GM18519 (cell line): Measurements from ENCODE around the gene ACTN1.
"Not testable (repeated sequence)": the region's sequence is repeated elsewhere in the genome, so short reads cannot be mapped to it uniquely, and the experiment has no call there.

Experiments used
- ATAC-seq: cut with Tn5 transposase; IDR thresholded peaks from one replicate; pipeline ENCODE4 v1.9.1; 2021; ENCODE audit warnings: mild to moderate bottlenecking, moderate library complexity; ENCODE audit not compliant: unreplicated experiment, low FRiP score

The ACTN1 gene

DNA sequence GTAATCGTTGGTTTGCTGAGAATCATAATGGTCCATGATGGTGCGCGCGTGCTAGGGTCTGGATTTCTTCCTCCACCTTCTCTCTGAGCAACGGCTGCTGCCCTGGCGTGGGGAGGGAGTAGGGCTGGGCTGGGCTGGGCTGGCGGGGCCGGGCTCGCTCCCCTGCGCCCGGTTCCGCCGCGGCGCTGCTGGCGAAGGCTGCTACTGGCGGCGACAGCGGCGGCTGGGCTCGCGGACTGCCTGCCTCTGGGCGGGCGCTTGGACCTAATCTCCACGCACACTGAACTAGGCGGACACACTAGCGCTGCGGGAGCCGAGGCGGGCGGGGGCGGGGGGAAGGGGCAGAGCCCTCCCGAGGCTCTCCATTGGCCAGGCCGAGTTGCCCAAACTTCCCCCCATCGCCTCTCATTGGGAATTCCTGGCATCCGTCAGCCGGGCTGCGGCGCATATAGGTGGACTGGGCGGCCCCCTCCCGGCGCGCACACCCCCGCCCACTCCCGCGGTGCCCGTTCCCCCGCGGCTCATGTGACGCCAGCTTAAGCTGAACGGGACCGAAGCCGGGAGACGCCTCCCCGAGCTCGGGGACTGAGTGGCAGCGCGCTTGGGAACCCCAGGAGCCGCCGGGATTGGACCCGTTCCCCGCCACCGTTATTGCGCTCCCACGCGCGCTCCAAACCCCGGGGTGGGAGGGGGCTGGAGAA is at the start of gene ACTN1:
ACTN1 (minus strand) TSS at position 282 of the 701 bp plus-strand sequence; CDS start at position 36, 246 bp downstream.
- ATAC-seq, result no peak

DNA sequence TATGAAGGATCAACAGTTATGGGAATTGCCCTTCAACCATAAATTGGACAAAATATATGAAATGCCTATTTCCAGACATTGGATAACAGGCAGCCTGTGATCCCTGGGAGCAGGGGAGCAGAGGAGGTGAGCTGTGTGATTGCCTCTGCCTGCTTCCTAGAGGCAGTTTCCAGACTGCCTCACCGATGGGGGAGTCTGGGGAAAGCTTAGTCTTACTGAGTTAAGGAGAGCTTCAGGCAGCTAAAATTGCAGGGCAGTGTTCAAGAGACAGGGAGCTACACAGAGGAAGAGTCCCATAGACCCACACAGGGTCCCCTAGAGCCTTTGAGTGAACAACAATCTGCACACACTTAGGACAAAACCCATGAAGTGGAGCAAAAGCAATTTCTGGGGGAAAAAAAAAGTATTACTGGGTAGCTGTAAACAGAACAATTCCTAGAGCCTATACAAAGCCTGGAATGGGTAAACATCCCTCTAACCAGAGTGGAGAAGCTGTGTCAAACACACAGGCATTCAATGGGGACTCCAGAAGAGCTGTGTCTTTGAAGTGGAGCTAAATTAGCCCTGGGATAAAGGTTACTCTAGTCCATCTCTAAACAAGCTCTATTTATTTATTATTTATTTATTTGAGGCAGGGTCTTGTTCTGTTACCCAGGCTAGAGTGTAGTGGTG is 48.3 kb upstream of the ACTN1 start:
- ATAC-seq, result no peak

GRCh38 chr14:69023035-69023434 is 43.9 kb upstream of the ACTN1 start:
- ATAC-seq, result no peak

GRCh38 chr14:69022093-69022492 is 43.0 kb upstream of the ACTN1 start:
- not testable (repeated sequence) for ATAC-seq

GRCh38 chr14:69017706-69018105 is 38.6 kb upstream of the ACTN1 start:
- ATAC-seq, result no peak

DNA sequence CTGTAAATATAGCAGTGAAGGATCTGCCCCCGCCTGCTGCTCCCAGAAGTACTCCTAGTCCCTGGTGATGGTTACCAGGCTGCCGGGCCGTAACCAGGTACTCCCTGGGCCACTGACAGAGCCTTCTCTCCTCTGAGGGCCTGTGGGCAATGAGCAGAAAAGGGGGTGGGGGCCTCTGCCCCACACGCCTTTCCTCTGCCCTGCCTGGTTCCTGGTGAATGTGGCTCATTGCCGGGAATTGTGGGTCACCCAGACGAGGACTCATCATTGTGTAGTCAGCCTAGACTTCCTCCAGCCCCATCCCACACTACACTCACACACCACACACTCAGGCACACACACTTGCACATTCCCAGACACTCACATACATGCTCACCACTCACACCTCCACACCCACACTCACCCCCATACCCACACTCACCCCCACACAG is 35.7 kb upstream of the ACTN1 start:
- no peak for ATAC-seq

DNA sequence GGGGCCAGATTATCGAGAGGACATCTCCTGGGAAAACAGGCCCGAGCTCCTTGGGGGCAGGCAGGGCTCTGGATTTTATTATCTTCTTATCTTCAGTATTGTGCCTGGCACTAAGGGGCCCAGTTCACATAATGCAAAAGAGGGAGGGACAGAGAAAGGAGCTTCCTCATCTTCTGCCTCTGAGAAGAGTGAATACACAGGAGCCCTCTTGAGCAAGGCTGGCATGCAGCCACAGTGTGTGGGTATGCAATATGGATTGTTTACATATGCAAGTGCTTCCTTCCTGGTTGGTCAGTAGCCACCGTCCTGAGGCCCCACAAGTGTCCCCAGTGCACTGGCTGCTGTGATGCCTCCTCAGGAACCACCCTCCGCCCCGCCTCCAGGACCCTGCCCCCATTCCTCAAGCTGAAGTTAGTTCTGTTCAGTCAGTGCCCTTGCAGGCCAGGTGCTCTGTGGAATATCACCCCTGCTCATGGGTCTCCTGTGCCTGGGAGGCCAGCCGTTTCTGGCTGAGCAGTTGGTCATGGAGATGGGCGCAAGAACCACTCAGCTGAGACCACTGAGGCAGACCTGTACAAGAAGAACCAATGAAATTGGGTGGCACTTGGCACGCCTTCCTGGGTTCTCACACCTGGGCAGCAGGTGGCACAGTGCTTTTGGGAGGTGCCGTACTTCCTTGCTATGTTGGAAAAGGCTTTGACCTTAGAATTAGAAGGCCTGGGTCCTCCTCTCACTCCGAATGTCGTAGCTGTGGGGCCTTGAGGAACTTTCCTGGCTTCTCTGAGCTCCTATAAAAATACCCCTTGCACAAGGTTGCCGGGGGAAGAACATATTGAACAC is 35.1 kb upstream of the ACTN1 start:
- no peak for ATAC-seq

DNA sequence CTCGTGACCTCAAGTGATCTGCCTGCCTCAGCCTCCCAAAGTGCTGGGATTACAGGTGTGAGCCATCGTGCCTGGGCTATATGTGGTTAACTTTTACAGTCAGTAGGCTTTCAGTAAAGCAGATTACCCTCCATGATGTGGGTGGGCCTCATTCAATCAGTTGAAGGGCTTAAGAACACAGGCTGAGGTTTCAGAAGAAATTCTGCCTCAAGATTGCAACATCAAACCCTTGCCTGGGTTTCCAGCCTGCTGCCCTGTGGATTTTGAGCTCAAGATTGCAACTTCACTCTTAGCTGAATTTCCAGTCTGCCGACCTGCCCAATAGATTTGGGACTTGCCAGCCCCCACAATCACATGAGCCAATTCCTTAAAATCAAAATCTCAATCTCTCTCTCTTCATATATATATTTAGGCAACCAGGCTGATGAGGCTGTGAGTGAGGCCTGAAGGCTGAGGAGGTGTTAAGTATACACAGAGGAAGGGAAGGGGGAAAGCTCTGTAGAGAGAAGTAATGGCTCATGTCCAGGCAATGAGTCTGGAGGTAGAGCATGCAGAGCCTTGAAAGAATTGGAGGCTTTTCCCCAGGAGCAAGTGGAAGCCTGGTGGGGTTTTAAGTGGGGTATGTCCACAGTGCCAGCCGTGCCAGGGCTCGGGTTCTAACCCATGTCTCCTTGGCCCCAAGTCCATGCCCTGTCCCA is 33.3 kb upstream of the ACTN1 start:
- ATAC-seq, result no peak

DNA sequence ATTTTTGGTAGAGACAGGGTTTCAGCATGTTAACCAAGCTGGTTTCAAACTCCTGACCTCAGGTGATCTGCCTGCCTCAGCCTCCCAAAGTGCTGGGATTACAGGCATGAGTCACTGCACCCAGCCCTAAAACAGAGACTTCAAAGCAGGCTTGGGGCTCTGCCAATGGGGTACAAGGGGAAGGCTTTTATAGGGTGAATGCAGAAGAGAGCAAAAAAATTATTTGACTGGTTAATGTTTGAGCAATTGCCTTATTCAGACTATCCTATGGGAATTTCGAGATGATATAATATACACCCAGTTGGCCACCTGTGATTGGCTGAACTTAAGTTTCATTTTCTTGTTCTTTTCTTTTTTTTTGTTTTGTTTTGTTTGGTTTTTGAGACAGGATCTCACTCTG is 31.5 kb upstream of the ACTN1 start:
- no peak for ATAC-seq

GRCh38 chr14:69008421-69008884 is 29.4 kb upstream of the ACTN1 start:
- no peak for ATAC-seq

- no peak for ATAC-seq
Measured at GRCh38 chr14:69006346-69006745, 27.2 kb upstream of the ACTN1 start.

GRCh38 chr14:69005432-69006148 is 26.5 kb upstream of the ACTN1 start:
- ATAC-seq, result no peak

DNA sequence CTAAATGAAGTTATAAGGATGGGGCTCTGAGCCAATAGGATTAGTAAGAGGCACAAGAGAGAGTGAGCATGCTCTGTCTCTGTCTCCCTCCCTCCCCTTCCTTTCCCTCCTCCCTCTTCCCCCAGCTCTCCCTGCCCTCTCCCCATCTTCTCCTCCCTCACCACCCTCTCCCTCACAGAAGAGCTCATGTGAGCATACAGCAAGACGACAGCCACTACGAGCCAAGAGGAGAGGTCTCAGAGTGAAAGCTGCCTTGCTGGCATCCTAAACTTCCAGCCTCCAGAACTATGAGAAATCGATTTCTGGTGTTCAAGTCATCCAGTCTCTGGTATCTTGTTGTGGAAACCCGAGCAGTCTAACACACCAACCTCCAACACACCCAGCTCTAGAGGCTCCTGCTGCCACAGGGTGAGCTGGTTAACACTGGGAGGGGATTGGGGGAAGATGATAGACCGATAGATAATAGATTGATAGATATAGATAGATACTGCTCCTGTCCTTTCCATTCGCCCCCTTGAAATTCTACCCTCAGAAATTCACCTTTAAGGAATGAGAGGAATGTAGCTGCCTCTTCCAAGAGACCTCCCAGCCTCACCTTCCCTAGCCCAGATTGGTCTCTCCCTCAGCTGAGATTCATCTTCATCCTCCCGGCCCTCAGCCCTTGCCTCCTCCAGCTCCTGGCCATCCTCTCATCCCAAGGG is 25.8 kb upstream of the ACTN1 start:
- no peak for ATAC-seq

GRCh38 chr14:69003626-69004025 is 24.5 kb upstream of the ACTN1 start:
- no peak for ATAC-seq

DNA sequence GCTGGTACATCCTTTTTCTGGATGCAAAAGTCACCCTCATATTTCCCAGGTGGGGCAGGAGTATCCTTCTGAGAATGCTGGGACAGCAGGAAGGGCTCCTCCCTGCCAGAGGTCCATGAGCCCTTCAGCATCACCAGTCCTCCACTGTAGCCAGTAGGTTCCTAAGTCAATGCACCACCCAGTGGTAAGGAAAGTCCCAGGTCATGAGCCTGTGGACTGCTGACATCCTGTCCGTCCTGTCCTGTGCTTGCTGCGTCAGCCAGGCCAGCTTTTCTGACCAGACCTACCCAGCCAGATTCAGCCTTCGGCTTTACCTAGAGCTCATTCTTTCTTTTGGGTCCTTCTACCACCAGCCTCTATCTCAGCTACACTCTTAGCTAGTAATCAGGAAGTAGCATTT is 23.0 kb upstream of the ACTN1 start:
- no peak for ATAC-seq

GRCh38 chr14:69001375-69001774 is 22.3 kb upstream of the ACTN1 start:
- ATAC-seq, result no peak

GRCh38 chr14:68998062-68998461 is 19.0 kb upstream of the ACTN1 start:
- no peak for ATAC-seq

GRCh38 chr14:68995731-68996130 is 16.6 kb upstream of the ACTN1 start:
- no peak for ATAC-seq

DNA sequence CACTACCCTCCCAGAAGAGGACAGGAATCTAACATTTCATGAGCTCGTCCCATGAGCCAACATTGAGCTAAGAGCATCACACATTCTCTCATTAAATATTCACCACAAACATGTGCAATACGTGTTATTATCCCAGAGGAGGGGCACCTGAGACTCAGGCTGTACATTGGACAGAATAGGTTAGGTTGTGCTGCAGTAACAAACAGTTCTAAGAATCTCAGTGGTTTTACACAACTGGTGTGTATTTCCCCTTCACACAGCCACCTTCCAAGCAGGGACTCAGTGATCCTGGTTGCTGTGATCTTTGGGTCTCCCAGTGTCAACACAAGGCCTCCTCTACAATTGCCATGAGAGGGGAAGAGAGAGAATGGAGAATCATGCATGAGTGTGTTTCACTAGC is 15.0 kb upstream of the ACTN1 start:
- ATAC-seq, result no peak
